OCI-LY1 (cell line): Measurements from ENCODE around the gene HHIPL1.

Source experiments
- H2AFZ ChIP-seq: fragments of 200-600 bp; sonication (generic), shearing (Covaris generic); 2 replicates; pipeline ENCODE4 v1.6.0; 2014; ENCODE audit warnings: antibody characterized with exemption, mild to moderate bottlenecking, low read length
- H3F3A ChIP-seq: fragments of 200-600 bp; sonication (generic), shearing (Covaris generic); 2 replicates; pipeline ENCODE4 v1.6.0; 2014; ENCODE audit warnings: mild to moderate bottlenecking, antibody characterized with exemption, low read length, moderate library complexity; ENCODE audit not compliant: insufficient read depth
- H3K27ac ChIP-seq: fragments of 200-600 bp; sonication (generic); 2 replicates; pipeline ENCODE4 v1.5.1; 2014; ENCODE audit warnings: low read length, mixed run types, mild to moderate bottlenecking, low read depth; ENCODE audit not compliant: poor library complexity, severe bottlenecking
- H3K27me3 ChIP-seq: fragments of 200-600 bp; sonication (generic); 2 replicates; pipeline ENCODE4 v1.6.0; 2014; ENCODE audit warnings: antibody characterized with exemption, mild to moderate bottlenecking, low read length, moderate library complexity; ENCODE audit not compliant: insufficient read depth
- H3K36me3 ChIP-seq: fragments of 200-600 bp; sonication (generic); 2 replicates; pipeline ENCODE4 v1.6.1; 2014; ENCODE audit warnings: mild to moderate bottlenecking, antibody characterized with exemption, low read length, moderate library complexity, mixed read lengths; ENCODE audit not compliant: insufficient read depth
- H3K4me1 ChIP-seq: fragments of 200-600 bp; sonication (generic); 2 replicates; pipeline ENCODE4 v1.5.1; 2014; ENCODE audit warnings: mild to moderate bottlenecking, low read length, moderate library complexity; ENCODE audit not compliant: insufficient read depth, severe bottlenecking
- H3K4me2 ChIP-seq: fragments of 200-600 bp; sonication (generic), shearing (Covaris generic); 2 replicates; pipeline ENCODE4 v1.6.1; 2014; ENCODE audit warnings: low read length
- H3K4me3 ChIP-seq: fragments of 200-600 bp; sonication (generic); 2 replicates; pipeline ENCODE4 v1.5.1; 2014; ENCODE audit warnings: low read length, low read depth, mild to moderate bottlenecking, mixed read lengths; ENCODE audit not compliant: poor library complexity, severe bottlenecking
- H3K79me2 ChIP-seq: fragments of 200-600 bp; shearing (Covaris generic); 2 replicates; pipeline ENCODE4 v1.6.1; 2016; ENCODE audit warnings: mixed run types, low read length, mixed read lengths; ENCODE audit not compliant: insufficient read depth
- H3K9ac ChIP-seq: fragments of 200-600 bp; sonication (generic), shearing (Covaris generic); 2 replicates; pipeline ENCODE4 v1.6.1; 2014; ENCODE audit warnings: mild to moderate bottlenecking, low read length, mixed read lengths
- H3K9me2 ChIP-seq: fragments of 200-600 bp; sonication (generic), shearing (Covaris generic); 2 replicates; pipeline ENCODE4 v1.6.1; 2014; ENCODE audit warnings: low read depth, mild to moderate bottlenecking, low read length, mixed read lengths
- H3K9me3 ChIP-seq: fragments of 200-600 bp; shearing (Covaris generic); 2 replicates; pipeline ENCODE4 v1.6.1; 2014; ENCODE audit warnings: low read length, mixed read lengths
- H4K20me1 ChIP-seq: fragments of 200-600 bp; sonication (generic), shearing (Covaris generic); 2 replicates; pipeline ENCODE4 v1.6.0; 2016; ENCODE audit warnings: mild to moderate bottlenecking, low read length; ENCODE audit not compliant: insufficient read depth
- CTCF ChIP-seq: fragments of 200-600 bp; sonication (generic), shearing (Covaris generic); IDR thresholded peaks from 2 replicates; pipeline ENCODE4 v1.5.1; 2017; ENCODE audit warnings: mild to moderate bottlenecking, antibody characterized with exemption, low read length, moderate library complexity, mixed read lengths
- EZH2 ChIP-seq: fragments of 200-600 bp; sonication (generic), shearing (Covaris generic); IDR thresholded peaks from 2 replicates; pipeline ENCODE4 v1.8.0; 2017; ENCODE audit warnings: borderline replicate concordance, mixed run types, mild to moderate bottlenecking, antibody characterized with exemption, low read length, moderate library complexity, mixed read lengths

Gene HHIPL1

GRCh38 chr14:99599393-99599792, 45.5 kb upstream of the HHIPL1 start:
- Histone ChIP-seq H3K9me2 (no peaks in the 10 kb centered on the region), H3K9ac (no peak overlapping the region), H3K27ac (no peak overlapping the region), H3K4me3 (no peak overlapping the region), H3K79me2 (no peaks in the 10 kb centered on the region), H3K4me2 (no peak overlapping the region), H4K20me1 (no peaks in the 10 kb centered on the region), H2AFZ (no peak overlapping the region), H3K9me3 (no peaks in the 10 kb centered on the region), H3K36me3 (no peaks in the 10 kb centered on the region), H3K4me1 (peaks cover 3% of the 10 kb centered on the region), H3F3A (no peaks in the 10 kb centered on the region), H3K27me3 (no peaks in the 10 kb centered on the region)
- TF ChIP-seq EZH2 (no peak), CTCF (no peak)

DNA sequence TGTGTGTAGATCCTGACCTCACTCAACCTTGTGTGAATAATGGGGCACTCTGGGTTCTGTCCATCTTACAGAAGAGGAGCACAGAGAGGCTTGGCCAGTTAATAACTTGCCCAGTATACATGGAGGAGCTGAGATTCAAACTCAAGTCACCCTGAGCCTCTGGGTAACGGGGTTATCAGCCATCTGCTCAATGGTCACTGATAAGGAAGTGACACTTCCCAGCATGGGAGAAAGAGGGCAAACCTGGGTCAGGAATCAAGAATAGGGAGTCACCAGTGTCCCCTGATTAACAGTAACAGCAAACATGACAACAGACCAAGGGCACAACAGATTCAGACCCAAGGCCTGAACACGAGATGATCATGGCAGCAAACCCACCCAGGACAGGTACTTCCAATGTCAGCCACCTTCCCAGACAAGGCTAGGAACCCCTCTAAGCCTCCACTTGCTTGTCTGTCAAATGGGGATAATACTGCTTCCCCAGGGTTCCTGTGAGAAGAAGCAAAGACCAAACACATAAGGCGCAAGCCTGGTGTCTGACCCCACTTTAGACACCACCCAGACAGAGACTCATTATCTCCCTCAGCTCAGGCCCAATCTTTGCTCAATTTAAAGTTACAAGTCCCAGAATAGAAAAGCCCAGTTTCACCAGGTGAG, 44.6 kb upstream of the HHIPL1 start:
- no peaks in the 10 kb centered on the region for H3K9me2 ChIP-seq
- H2AFZ ChIP-seq: no peak overlapping the region
- TF ChIP-seq CTCF (no peak), EZH2 (no peak)
- H3K4me1 ChIP-seq: no peaks in the 10 kb centered on the region
- H3K27me3 ChIP-seq: no peaks in the 10 kb centered on the region
- H3K79me2 ChIP-seq: no peaks in the 10 kb centered on the region
- no peaks in the 10 kb centered on the region for H3K9me3 ChIP-seq
- no peak overlapping the region for H3K9ac ChIP-seq
- no peaks in the 10 kb centered on the region for H4K20me1 ChIP-seq
- no peak overlapping the region for H3K27ac ChIP-seq
- H3K36me3 ChIP-seq: no peaks in the 10 kb centered on the region
- no peak overlapping the region for H3K4me3 ChIP-seq
- no peaks in the 10 kb centered on the region for H3F3A ChIP-seq
- no peak overlapping the region for H3K4me2 ChIP-seq

GRCh38 chr14:99601361-99601831, 43.5 kb upstream of the HHIPL1 start:
- H3K4me3 ChIP-seq: no peak overlapping the region
- H3F3A ChIP-seq: no peaks in the 10 kb centered on the region
- no peak overlapping the region for H3K27ac ChIP-seq

More at GRCh38 chr14:99601361-99601831, 43.5 kb upstream of the HHIPL1 start:
- no peaks in the 10 kb centered on the region for H3K36me3 ChIP-seq
- TF ChIP-seq EZH2 (no peak), CTCF (no peak)
- H2AFZ ChIP-seq: no peak overlapping the region
- H3K27me3 ChIP-seq: no peaks in the 10 kb centered on the region
- H3K79me2 ChIP-seq: no peaks in the 10 kb centered on the region
- no peak overlapping the region for H3K4me2 ChIP-seq
- no peaks in the 10 kb centered on the region for H4K20me1 ChIP-seq
- H3K9me2 ChIP-seq: no peaks in the 10 kb centered on the region
- no peak overlapping the region for H3K9ac ChIP-seq
- no peaks in the 10 kb centered on the region for H3K4me1 ChIP-seq
- H3K9me3 ChIP-seq: no peaks in the 10 kb centered on the region
